HepG2 (cell line): ENCODE results near the gene IQCK. TPM values are rescaled to one million over a fixed set of nuclear protein-coding genes. Genes with fewer than 3 reads are reported as not detected.

Experiments
- ATAC-seq: fragments of 200-7000 bp; cut with Tn5 transposase; 3 replicates; pipeline ENCODE4 v1.9.1; 2020; ENCODE audit warnings: mild to moderate bottlenecking, moderate library complexity
- BruUV-seq: library from RNA; stranded (reverse); fragments of 400-500 nt; replicated peaks from 2 replicates; lab custom pipeline; 2021; lab: Mats Ljungman, UMichigan
- CTCF ChIA-PET: fragments of 300-600 bp; formaldehyde crosslinking; extraction: SDS; loops from one replicate; lab custom pipeline; 2021; ENCODE audit warnings: low total read pairs, inconsistent platforms, low intra/inter-chr PET ratio; lab: Yijun Ruan, JAX
- POLR2A ChIA-PET: fragments of 350-600 bp; sonication (Branson Sonifier 250); formaldehyde crosslinking; loops from one replicate; lab custom pipeline; 2020; ENCODE audit warnings: antibody characterized with exemption, inconsistent platforms; lab: Yijun Ruan, JAX
- DNase-seq: peaks from one replicate; pipeline ENCODE4 v3.0.0-alpha.2; 2015; ENCODE audit warnings: low spot score
- FAIRE-seq: peaks from 3 replicates; lab custom pipeline; 2011; peaks lifted over from hg19 to GRCh38; lab: Jason Lieb, UNC
- H2AFZ ChIP-seq: one replicate; pipeline ENCODE4 v1.6.1; 2011; ENCODE audit warnings: low read length, inconsistent platforms
- H3K27ac ChIP-seq: fragments of 300-600 bp; 3 replicates; pipeline ENCODE4 v1.8.0; 2011; ENCODE audit warnings: mixed run types, mild to moderate bottlenecking, mixed read lengths, low read length, inconsistent platforms; ENCODE audit not compliant: insufficient read depth; ENCODE audit errors: extremely low read length
- H3K27me3 ChIP-seq, 2 experiments: fragments of 200-600 bp in 1 of 2; 2 replicates in 1 of 2; 3 replicates in 1 of 2; pipeline versions ENCODE4 v1.6.0 to v1.8.0; 2011; ENCODE audit warnings: low read length in 2 of 2, mild to moderate bottlenecking in 2 of 2, moderate library complexity in 2 of 2, inconsistent platforms in 1 of 2; ENCODE audit not compliant: insufficient read depth in 2 of 2, control insufficient read depth in 1 of 2
- H3K36me3 ChIP-seq, 2 experiments: fragments of 200-600 bp in 1 of 2; replicated peaks in 1 of 2; 2 replicates in 1 of 2; 3 replicates in 1 of 2; pipeline versions ENCODE4 v1.5.1 to v1.8.0; 2011; ENCODE audit warnings: low read length in 2 of 2, inconsistent platforms in 1 of 2; ENCODE audit not compliant: insufficient read depth in 2 of 2, control insufficient read depth in 1 of 2
- H3K4me1 ChIP-seq: 2 replicates; pipeline ENCODE4 v1.5.1; 2012; ENCODE audit warnings: low read length, inconsistent platforms; ENCODE audit not compliant: insufficient read depth
- H3K4me2 ChIP-seq: 2 replicates; pipeline ENCODE4 v1.6.0; 2011; ENCODE audit warnings: low read depth, low read length, inconsistent platforms
- H3K4me3 ChIP-seq, 3 experiments: fragments of 200-600 bp in 1 of 3; sonication (generic), shearing (Covaris generic) in 1 of 3; replicated peaks in 1 of 3; 2 replicates each; pipeline ENCODE4 v1.5.1; 2011 to 2016; ENCODE audit warnings: low read length in 3 of 3, inconsistent platforms in 2 of 3, low read depth in 2 of 3, mild to moderate bottlenecking in 2 of 3, control low read depth in 1 of 3, mixed read lengths in 1 of 3; ENCODE audit not compliant: insufficient read depth in 1 of 3
- H3K79me2 ChIP-seq: one replicate; pipeline ENCODE4 v1.6.1; 2011; ENCODE audit warnings: low read length, inconsistent platforms; ENCODE audit not compliant: insufficient read depth
- H3K9ac ChIP-seq: 2 replicates; pipeline ENCODE4 v1.6.0; 2011; ENCODE audit warnings: mild to moderate bottlenecking, low read depth, low read length, inconsistent platforms; ENCODE audit not compliant: insufficient read depth
- H3K9me3 ChIP-seq: 2 replicates; pipeline ENCODE4 v1.5.1; 2012; ENCODE audit warnings: mild to moderate bottlenecking, low read length
- H4K20me1 ChIP-seq: 2 replicates; pipeline ENCODE4 v1.6.0; 2011; ENCODE audit warnings: inconsistent platforms, mild to moderate bottlenecking, low read length, moderate library complexity; ENCODE audit not compliant: insufficient read depth
- AFF4 ChIP-seq: sonication (generic); formaldehyde crosslinking; IDR thresholded peaks from 2 replicates; pipeline ENCODE4 v1.4.0; 2020; ENCODE audit warnings: missing genetic modification reagents
- AKAP8 ChIP-seq: sonication (generic); formaldehyde crosslinking; IDR thresholded peaks from 2 replicates; pipeline ENCODE4 v1.5.1; 2020; ENCODE audit warnings: mild to moderate bottlenecking, missing genetic modification reagents
- CCAR2 ChIP-seq: fragments of 200-400 bp; formaldehyde crosslinking; optimal IDR thresholded peaks from 2 replicates; pipeline ENCODE3; 2018; ENCODE audit warnings: low read depth, mild to moderate bottlenecking, low read length, moderate library complexity
- DR1 ChIP-seq: sonication (generic); formaldehyde crosslinking; IDR thresholded peaks from 2 replicates; pipeline ENCODE4 v1.8.0; 2021; ENCODE audit warnings: mild to moderate bottlenecking, missing genetic modification reagents, inconsistent platforms
- FOXA3 ChIP-seq: IDR thresholded peaks from 2 replicates; pipeline ENCODE4 v1.6.1; 2016; ENCODE audit warnings: missing genetic modification reagents, missing compliant biosample characterization
- JUND ChIP-seq: sonication (generic); formaldehyde crosslinking; IDR thresholded peaks from 2 replicates; pipeline ENCODE4 v1.8.0; 2022; ENCODE audit warnings: mild to moderate bottlenecking, missing genetic modification reagents
- MIER2 ChIP-seq: IDR thresholded peaks from 2 replicates; pipeline ENCODE4 v1.6.1; 2016; ENCODE audit warnings: missing biosample characterization, missing genetic modification reagents
- NFKBIZ ChIP-seq: IDR thresholded peaks from 2 replicates; pipeline ENCODE4 v1.6.1; 2018; ENCODE audit warnings: missing genetic modification reagents, missing compliant biosample characterization
- PLSCR1 ChIP-seq: sonication (generic); formaldehyde crosslinking; IDR thresholded peaks from 2 replicates; pipeline ENCODE4 v1.5.0; 2020; ENCODE audit warnings: missing genetic modification reagents, mild to moderate bottlenecking, borderline replicate concordance
- TEAD2 ChIP-seq: sonication (generic); formaldehyde crosslinking; IDR thresholded peaks from 2 replicates; pipeline ENCODE4 v1.9.0; 2021; ENCODE audit warnings: missing genetic modification reagents
- TRIM24 ChIP-seq: sonication (generic); formaldehyde crosslinking; IDR thresholded peaks from 2 replicates; pipeline ENCODE4 v1.8.0; 2022; ENCODE audit warnings: mild to moderate bottlenecking, missing genetic modification reagents
- ZFP41 ChIP-seq: sonication (generic); formaldehyde crosslinking; IDR thresholded peaks from 2 replicates; pipeline ENCODE4 v1.4.0; 2020; ENCODE audit warnings: mild to moderate bottlenecking, missing genetic modification reagents, borderline replicate concordance
- ZNF883 ChIP-seq: sonication (generic); formaldehyde crosslinking; IDR thresholded peaks from 2 replicates; pipeline ENCODE4 v1.5.1; 2020; ENCODE audit warnings: mild to moderate bottlenecking, missing genetic modification reagents; ENCODE audit errors: not compliant biosample characterization
- ZSCAN29 ChIP-seq: sonication (generic); formaldehyde crosslinking; conservative IDR thresholded peaks from 2 replicates; pipeline ENCODE4 v1.4.0; 2020; ENCODE audit warnings: mild to moderate bottlenecking, missing genetic modification reagents
- WGBS: methylation state at CpG from one replicate; pipeline ENCODE4 v1.1.6; 2017; ENCODE audit warnings: low lambda C conversion rate; 5-methylcytosine and 5-hydroxymethylcytosine counted together
- in situ Hi-C: cut with HindIII; loops from 2 replicates; pipeline ENCODE4 v1.10.0; 2017; ENCODE audit warnings: low pct_unique_long_range_greater_than_20kb; ENCODE audit not compliant: extremely low pct_ligation_motif_present
- intact Hi-C: fragments of 100-400 bp; cut with micrococcal nuclease; formaldehyde crosslinking; loops from one replicate; pipeline ENCODE4 v1.10.0; 2022; ENCODE audit not compliant: unreplicated experiment
- polyA plus RNA-seq, 8 experiments: library from polyadenylated mRNA; depleted of rRNA in 3 of 8; stranded (reverse) in 7 of 8; unstranded in 1 of 8; fragments of >200 nt; fragmentation: Illumina TruSeq in 4 of 8; extraction: Trizol in 4 of 8; gene quantifications; 2 replicates each; pipeline versions ENCODE4 v1.2.1 to v1.2.3, GENCODE V29; 2011 to 2016; ENCODE audit warnings: low read depth in 4 of 8, missing spikeins in 1 of 8, mixed read lengths in 1 of 8; ENCODE audit not compliant: insufficient read depth in 1 of 8
- total RNA-seq, 5 experiments: library from RNA; depleted of rRNA; stranded (reverse); fragments of >200 nt; fragmentation: Illumina TruSeq; extraction: Trizol; gene quantifications; 2 replicates each; pipeline ENCODE4 v1.2.3, GENCODE V29; 2016; ENCODE audit warnings: low read depth in 1 of 5
- TF ChIP-seq, protein P1 (sequence below): sonication (generic); formaldehyde crosslinking; IDR thresholded peaks from 2 replicates; pipeline ENCODE4 v1.4.0; 2020; ENCODE audit warnings: missing genetic modification reagents
- TF ChIP-seq, protein P2 (sequence below): sonication (generic); formaldehyde crosslinking; IDR thresholded peaks from 2 replicates; pipeline ENCODE4 v1.8.1; 2023; ENCODE audit warnings: missing genetic modification reagents, mild to moderate bottlenecking, borderline replicate concordance

The IQCK gene
- total and polyA plus RNA-seq, 2 of the 13 experiments (the other 11 are each of a cell fraction or from before 2014, with no cell fraction given): 5.1 to 7.3 TPM

- H3K4me1 ChIP-seq: no peaks in the 10 kb centered on the region
- intact Hi-C loops: no loop called here
- FAIRE-seq (no peak), DNase-seq (no peak)
- no peaks in the 10 kb centered on the region for H3K36me3 ChIP-seq
- H3K9me3 ChIP-seq: no peaks in the 10 kb centered on the region; the same call in 1 of the 2 replicates
- in situ Hi-C loops: no loop called here
- 76% methylated on average over 3 of the region's 3 CpGs for WGBS
- H3K9ac ChIP-seq: no peak overlapping the region
- BruUV-seq: no TSS peak
- TF ChIP-seq FOXA3 (CRISPR knock-in tag) (no peak), NFKBIZ (CRISPR knock-in tag) (no peak), ZNF883 (CRISPR knock-in tag) (no peak), AFF4 (no peak), ZFP41 (CRISPR knock-in tag) (no peak), TRIM24 (CRISPR knock-in tag) (no peak), MIER2 (CRISPR knock-in tag) (no peak), PLSCR1 (CRISPR knock-in tag) (no peak), TEAD2 (CRISPR knock-in tag) (no peak), CCAR2 (no peak), JUND (CRISPR knock-in tag) (no peak), AKAP8 (CRISPR knock-in tag) (no peak), ZSCAN29 (CRISPR knock-in tag) (no peak), DR1 (CRISPR knock-in tag) (no peak)
- TF ChIP-seq, protein P1, sequence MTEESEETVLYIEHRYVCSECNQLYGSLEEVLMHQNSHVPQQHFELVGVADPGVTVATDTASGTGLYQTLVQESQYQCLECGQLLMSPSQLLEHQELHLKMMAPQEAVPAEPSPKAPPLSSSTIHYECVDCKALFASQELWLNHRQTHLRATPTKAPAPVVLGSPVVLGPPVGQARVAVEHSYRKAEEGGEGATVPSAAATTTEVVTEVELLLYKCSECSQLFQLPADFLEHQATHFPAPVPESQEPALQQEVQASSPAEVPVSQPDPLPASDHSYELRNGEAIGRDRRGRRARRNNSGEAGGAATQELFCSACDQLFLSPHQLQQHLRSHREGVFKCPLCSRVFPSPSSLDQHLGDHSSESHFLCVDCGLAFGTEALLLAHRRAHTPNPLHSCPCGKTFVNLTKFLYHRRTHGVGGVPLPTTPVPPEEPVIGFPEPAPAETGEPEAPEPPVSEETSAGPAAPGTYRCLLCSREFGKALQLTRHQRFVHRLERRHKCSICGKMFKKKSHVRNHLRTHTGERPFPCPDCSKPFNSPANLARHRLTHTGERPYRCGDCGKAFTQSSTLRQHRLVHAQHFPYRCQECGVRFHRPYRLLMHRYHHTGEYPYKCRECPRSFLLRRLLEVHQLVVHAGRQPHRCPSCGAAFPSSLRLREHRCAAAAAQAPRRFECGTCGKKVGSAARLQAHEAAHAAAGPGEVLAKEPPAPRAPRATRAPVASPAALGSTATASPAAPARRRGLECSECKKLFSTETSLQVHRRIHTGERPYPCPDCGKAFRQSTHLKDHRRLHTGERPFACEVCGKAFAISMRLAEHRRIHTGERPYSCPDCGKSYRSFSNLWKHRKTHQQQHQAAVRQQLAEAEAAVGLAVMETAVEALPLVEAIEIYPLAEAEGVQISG (CRISPR knock-in tag): no peak
- TF ChIP-seq, protein P2, sequence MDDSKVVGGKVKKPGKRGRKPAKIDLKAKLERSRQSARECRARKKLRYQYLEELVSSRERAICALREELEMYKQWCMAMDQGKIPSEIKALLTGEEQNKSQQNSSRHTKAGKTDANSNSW: no peak
- TF ChIP-seq, all 625 proteins: peak for 0
- Histone ChIP-seq H3K27ac (no peak overlapping the region), H2AFZ (no peak overlapping the region), H4K20me1 (no peaks in the 10 kb centered on the region), H3K27me3 (no peaks in the 10 kb centered on the region), H3K4me3 (no peak overlapping the region), H3K4me2 (no peak overlapping the region), H3K79me2 (no peaks in the 10 kb centered on the region)
- CTCF ChIA-PET: no interaction called here
- POLR2A ChIA-PET: no interaction called here
- no peak for ATAC-seq
These were observed 53.0 kb downstream of the IQCK start for GRCh38 chr16:19771040-19771439.
